Activated T-cell treated with anti-CD3 and anti-CD28 coated beads, Interleukin-2, amount 50 U/mL, for 1 hour (primary cell): ENCODE results near the gene KRTAP16-1.

Source experiments
- DNase-seq: peaks from one replicate; pipeline ENCODE4 v3.0.0-alpha.2; 2020

KRTAP16-1 gene

GRCh38 chr17:41329279-41329948, 20.3 kb upstream of the KRTAP16-1 start:
- no peak for DNase-seq

- DNase-seq = no peak
Observed at GRCh38 chr17:41328207-41328606, 19.1 kb upstream of the KRTAP16-1 start.

DNA sequence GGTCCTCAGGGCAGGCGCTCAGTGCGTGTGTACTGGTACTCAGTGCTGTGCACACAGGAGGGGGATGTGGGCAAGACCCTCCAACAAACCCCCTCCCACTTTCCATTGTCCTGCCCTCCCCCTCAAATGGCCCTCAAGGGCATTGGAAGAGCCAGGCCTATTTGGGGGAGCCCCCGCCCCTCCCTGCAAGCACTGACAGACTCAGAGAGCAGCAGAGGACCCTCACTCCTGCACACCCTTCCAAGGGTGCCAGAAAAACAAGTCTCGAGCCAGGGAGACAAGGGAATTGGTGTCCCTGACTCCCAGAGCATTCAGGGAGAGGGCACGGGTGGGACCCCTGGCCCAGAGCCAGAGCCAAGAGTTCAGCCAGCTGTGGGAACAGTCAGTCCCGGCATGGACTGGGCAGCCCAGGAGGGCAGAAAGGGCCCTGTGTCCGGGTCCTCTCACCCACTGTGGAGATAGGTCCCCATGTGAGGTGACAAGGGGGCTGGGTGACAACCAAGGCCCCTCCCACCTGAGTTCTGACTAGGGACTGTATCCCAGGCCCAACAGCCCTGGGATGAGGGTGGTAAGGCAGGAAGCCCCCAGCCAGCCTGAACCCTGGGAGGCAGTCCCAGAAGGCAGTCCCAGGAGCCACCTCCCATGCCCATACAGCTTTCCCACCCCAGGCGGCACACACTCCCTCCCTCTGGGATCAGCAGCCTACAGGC, 18.5 kb upstream of the KRTAP16-1 start:
- DNase-seq = no peak

GRCh38 chr17:41326173-41327145, 17.4 kb upstream of the KRTAP16-1 start:
- no peak for DNase-seq

GRCh38 chr17:41325611-41326010, 16.5 kb upstream of the KRTAP16-1 start:
- no peak for DNase-seq

DNA sequence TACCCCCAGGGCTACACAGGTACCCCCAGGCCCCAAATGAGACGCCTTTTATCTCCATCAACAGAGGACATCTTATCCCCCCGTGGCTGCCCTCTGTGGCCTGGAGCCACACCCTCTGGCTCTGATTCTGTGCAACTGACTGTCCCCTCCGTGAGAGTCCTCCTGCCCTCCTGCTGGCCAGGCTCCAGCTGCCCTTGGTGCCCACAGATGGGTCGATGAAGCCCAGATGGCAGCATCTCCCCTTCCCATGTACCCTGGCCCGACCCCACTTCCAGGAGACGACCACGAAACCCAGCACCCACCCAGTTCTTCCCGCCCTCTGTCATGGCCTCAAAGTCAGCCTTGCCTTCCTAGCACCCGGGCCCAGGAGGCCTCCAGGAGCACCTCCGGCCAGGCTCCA, 16.0 kb upstream of the KRTAP16-1 start:
- no peak for DNase-seq

- DNase-seq = no peak
Observed at GRCh38 chr17:41324180-41325075, 15.3 kb upstream of the KRTAP16-1 start.

DNA sequence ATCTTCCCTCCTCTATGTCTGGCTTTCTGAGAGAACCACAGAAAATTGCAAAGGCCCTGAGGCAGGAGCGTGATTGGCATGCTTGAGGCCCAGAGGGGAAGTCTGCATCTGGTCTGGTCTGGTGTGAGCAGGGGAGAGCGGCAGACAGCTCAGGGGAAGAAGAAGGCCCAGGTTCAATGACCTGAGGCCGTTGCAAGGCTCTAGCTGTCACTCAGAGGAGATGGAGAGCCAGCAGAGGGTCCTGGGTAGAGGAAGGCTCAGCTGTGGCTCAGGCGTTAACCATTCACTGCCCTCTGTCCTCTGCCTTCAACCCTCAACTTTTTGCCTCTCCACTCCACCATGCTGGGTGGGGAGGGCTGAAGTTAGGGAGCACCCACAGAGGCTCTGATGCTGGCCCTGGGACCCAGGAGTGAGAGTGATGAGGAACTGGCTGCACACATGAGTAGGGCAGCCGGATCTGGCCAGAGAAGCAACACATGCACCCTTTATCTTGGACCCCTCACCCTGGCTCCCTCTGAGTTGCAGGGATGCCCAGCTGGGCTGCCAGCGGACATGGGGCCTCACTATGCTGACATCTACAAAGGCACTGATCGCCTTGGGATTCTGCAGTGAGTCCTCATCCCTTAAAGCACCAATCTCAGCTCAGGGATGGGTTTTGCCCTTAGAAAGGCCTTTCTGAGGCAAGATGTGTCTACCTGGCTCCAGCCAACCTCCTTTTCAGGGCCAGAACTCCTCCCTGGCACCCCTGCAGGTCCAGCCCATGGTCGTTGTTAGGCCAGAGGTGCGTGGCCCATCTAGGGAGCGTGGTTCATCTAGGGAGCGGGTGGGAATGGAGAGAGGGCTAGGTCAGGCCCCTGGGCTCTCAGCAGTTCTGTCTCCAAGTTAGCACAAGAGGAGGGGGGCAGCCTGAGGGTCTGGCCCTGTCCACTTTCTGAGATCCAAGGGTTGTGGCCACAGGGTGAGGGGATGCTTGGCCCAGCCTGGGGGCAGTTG, 14.1 kb upstream of the KRTAP16-1 start:
- no peak for DNase-seq

DNA sequence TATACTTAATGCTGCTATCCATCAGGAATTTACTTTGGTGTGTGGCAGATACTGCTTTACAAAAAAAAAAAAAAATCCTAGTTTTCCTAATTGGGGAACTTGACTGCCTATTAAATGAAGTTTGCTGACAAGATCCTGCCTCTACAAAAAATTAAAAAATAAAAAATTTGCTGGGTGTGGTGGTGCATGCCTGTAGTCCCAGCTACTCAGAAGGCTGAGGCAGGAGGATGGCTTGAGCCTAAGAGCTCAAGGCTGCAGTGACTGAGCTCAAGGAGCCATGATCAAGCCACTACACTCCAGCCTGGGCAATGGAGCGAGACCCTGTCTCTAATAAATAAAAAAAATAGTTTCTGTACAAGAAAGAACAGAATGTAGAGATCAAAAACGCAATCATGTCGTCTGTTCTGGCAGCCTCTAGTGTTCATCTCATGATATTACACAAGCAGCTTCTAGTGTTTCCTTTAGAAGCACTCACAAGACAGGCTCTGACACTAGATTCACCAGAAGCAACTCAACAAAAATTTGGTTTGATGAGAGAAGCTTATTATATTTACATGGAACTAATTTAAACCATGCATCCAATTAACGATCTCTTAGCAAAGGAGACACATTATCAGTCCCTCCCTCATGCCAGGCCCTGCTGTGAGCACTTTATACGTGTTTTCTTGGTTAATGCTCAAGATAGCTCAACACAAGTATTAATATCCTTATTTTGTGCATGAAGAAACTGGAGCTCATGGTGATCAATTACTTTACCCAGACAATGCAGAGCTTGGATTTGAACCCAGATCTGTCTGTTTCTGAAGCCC, 13.2 kb upstream of the KRTAP16-1 start:
- no peak for DNase-seq

GRCh38 chr17:41318231-41318630, 9.1 kb upstream of the KRTAP16-1 start:
- DNase-seq = no peak

- no peak for DNase-seq
Observed at GRCh38 chr17:41315814-41316445, 6.8 kb upstream of the KRTAP16-1 start.

- no peak for DNase-seq
Observed at GRCh38 chr17:41315204-41315794, 6.2 kb upstream of the KRTAP16-1 start, which contains the start of gene KRTAP17-1. KRTAP17-1 (minus strand) TSS chr17:41315710; CDS start chr17:41315650, 60 bp downstream.

- no peak for DNase-seq
Observed at GRCh38 chr17:41311111-41311510, 2.0 kb upstream of the KRTAP16-1 start.

- peak; percentile 76 for DNase-seq
Observed at GRCh38 chr17:41308251-41308917, 725 bp downstream of the KRTAP16-1 start.

DNA sequence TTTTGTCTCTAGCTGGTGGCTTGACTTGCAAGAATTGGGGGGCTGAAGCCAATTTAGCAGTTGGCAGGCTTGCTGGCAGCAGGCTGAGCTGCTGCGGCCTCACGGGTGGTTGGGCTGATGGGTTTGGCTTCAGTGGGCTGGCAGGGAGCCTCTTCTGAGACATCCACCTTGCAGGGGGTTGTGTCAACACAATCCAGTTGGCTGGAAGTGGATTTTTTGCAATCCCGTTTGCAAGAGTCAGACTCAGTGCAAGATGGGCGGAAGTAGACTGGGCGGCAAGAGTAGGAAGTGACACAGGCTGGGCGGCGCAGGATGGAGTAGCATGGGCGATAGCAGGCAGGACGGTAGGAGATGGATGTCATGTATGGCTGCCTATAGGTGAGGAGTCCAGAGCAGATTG, 1.5 kb downstream of the KRTAP16-1 start:
- DNase-seq = no peak

- DNase-seq = no peak
Observed at GRCh38 chr17:41304091-41304490, 5.0 kb downstream of the KRTAP16-1 start.

- no peak for DNase-seq
Observed at GRCh38 chr17:41302981-41303380, 6.1 kb downstream of the KRTAP16-1 start.
